Karpas-422 (cell line): ENCODE measurements around the gene KIR2DL4. TPM values are rescaled to one million over a fixed set of nuclear protein-coding genes. Genes with fewer than 3 reads are reported as not detected.
"Not testable (repeated sequence)": the region's sequence is repeated elsewhere in the genome, so short reads cannot be mapped to it uniquely, and the experiment has no call there.

Experiments used
- DNase-seq: peaks from one replicate; pipeline ENCODE4 v3.0.0-alpha.2; 2015
- H2AFZ ChIP-seq: fragments of 200-600 bp; sonication (generic); 2 replicates; pipeline ENCODE4 v1.6.1; 2014; ENCODE audit warnings: antibody characterized with exemption, low read length, mixed read lengths
- H3K27ac ChIP-seq: fragments of 200-600 bp; sonication (generic); 2 replicates; pipeline ENCODE4 v1.5.1; 2014; ENCODE audit warnings: mild to moderate bottlenecking, low read length, moderate library complexity
- H3K27me3 ChIP-seq: fragments of 200-600 bp; sonication (generic); 2 replicates; pipeline ENCODE4 v1.6.1; 2014; ENCODE audit warnings: low read length, mixed read lengths
- H3K36me3 ChIP-seq: fragments of 200-600 bp; sonication (generic); 2 replicates; pipeline ENCODE4 v1.6.1; 2014; ENCODE audit warnings: low read length, mixed read lengths; ENCODE audit not compliant: insufficient read depth
- H3K4me1 ChIP-seq: fragments of 200-600 bp; sonication (generic); 2 replicates; pipeline ENCODE4 v1.6.1; 2014; ENCODE audit warnings: mild to moderate bottlenecking, low read length, mixed read lengths
- H3K4me2 ChIP-seq: fragments of 200-600 bp; sonication (generic); 2 replicates; pipeline ENCODE4 v1.6.1; 2014; ENCODE audit warnings: low read length, low read depth, mild to moderate bottlenecking; ENCODE audit not compliant: poor library complexity, severe bottlenecking
- H3K4me3 ChIP-seq: fragments of 200-600 bp; sonication (generic); 2 replicates; pipeline ENCODE4 v1.5.1; 2014; ENCODE audit warnings: mild to moderate bottlenecking, antibody characterized with exemption, low read length, mixed read lengths
- H3K79me2 ChIP-seq: fragments of 200-600 bp; sonication (generic); 2 replicates; pipeline ENCODE4 v1.6.1; 2014; ENCODE audit warnings: mild to moderate bottlenecking, low read length, mixed read lengths
- H3K9ac ChIP-seq: fragments of 200-600 bp; sonication (generic); 2 replicates; pipeline ENCODE4 v1.6.0; 2014; ENCODE audit warnings: low read length
- H3K9me2 ChIP-seq: fragments of 200-600 bp; sonication (generic), shearing (Covaris generic); replicated peaks from 2 replicates; pipeline ENCODE4 v1.6.0; 2014; ENCODE audit warnings: mild to moderate bottlenecking, low read length, moderate library complexity; ENCODE audit not compliant: insufficient read depth
- H3K9me3 ChIP-seq: fragments of 300-700, 200-600 bp; sonication (generic); 2 replicates; pipeline ENCODE4 v1.6.1; 2014; ENCODE audit warnings: low read length, mixed read lengths
- H4K20me1 ChIP-seq: fragments of 200-600 bp; sonication (generic); 2 replicates; pipeline ENCODE4 v1.6.1; 2014; ENCODE audit warnings: mild to moderate bottlenecking, antibody characterized with exemption, low read length, low read depth; ENCODE audit not compliant: insufficient read depth
- total RNA-seq: library from RNA; depleted of rRNA; stranded (reverse); fragments of >200 nt; shearing (Covaris generic); gene quantifications from 2 replicates; pipeline ENCODE4 v1.2.3, GENCODE V29; 2014; ENCODE audit warnings: low replicate concordance; rRNA removed

The KIR2DL4 gene
- total RNA-seq: not detected in 2 replicates

- no peak within 1 kb of the TSS for H2AFZ ChIP-seq
- H3K27me3 ChIP-seq: no peaks in the 10 kb centered on the region
- no peaks in the 10 kb centered on the region for H3K9me2 ChIP-seq
- no peaks in the 10 kb centered on the region for H3K79me2 ChIP-seq
- H4K20me1 ChIP-seq: no peaks in the 10 kb centered on the region
- no peak within 1 kb of the TSS for H3K4me2 ChIP-seq
- no peak within 1 kb of the TSS for H3K27ac ChIP-seq
- DNase-seq: no peak
- H3K9me3 ChIP-seq: no peaks in the 10 kb centered on the region
- H3K9ac ChIP-seq: no peak within 1 kb of the TSS
- no peaks in the 10 kb centered on the region for H3K36me3 ChIP-seq
- no peaks in the 10 kb centered on the region for H3K4me1 ChIP-seq
- H3K4me3 ChIP-seq: no peak within 1 kb of the TSS
Measured at GRCh38 chr19:54803410-54803809, at the start of gene KIR2DL4. Gene KIR2DL4, plus strand, starts transcription at chr19:54803610. Its CDS starts 42 bp downstream, at chr19:54803652.

DNA sequence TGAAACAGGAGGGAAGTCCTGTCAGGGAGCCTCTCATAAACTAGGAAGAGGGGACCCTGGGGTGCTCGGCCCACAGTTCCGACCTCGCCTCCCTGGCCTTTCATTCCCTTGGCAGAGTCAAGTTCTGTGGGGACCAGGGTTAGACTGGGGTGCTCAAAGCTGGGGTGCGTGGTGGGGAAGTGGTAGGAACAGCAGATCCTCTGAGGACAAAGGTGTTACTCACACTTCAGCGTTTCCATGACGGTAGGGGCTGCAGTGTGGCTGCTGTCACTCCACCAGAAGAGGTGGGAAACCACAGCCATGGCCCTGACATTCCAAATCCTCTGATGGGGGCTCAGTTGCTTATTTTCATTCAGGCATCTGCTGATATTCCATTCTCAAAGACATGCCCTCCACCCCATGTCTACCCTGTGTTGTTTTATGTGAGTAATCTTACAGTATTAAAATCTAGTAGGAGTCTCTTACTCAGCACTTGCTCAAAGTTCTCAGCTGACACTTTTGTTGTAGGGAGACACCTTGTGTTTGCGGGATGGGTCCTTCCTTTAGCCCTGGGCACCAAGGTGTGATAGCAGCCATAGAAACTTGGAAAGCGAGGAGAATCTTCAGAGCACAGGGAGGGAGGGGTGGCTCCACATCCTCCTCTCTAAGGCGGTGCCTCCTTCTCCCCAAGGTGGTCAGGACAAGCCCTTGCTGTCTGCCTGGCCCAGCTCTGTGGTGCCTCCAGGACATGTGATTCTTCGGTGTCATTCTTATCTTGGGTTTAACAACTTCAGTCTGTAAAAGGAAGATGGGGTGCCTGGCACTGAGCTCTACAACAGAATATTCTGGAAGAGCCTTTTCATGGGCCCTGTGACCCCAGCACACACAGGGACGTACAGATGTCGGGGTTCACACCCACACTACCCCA lies 47.0 kb upstream of the KIR2DL4 start:
- not testable (repeated sequence) for H3K4me3 ChIP-seq, H2AFZ ChIP-seq, H4K20me1 ChIP-seq, H3K27me3 ChIP-seq, H3K4me2 ChIP-seq, H3K4me1 ChIP-seq, H3K79me2 ChIP-seq, H3K9me2 ChIP-seq, H3K9ac ChIP-seq, H3K9me3 ChIP-seq, H3K36me3 ChIP-seq, DNase-seq, H3K27ac ChIP-seq

GRCh38 chr19:54758577-54758976 lies 44.8 kb upstream of the KIR2DL4 start:
- H3K4me1 ChIP-seq, H3K9me3 ChIP-seq, H3K79me2 ChIP-seq, H3K4me3 ChIP-seq, H3K36me3 ChIP-seq, H3K27me3 ChIP-seq, H2AFZ ChIP-seq, H3K4me2 ChIP-seq, H4K20me1 ChIP-seq, H3K9me2 ChIP-seq, H3K27ac ChIP-seq, H3K9ac ChIP-seq, DNase-seq: not testable (repeated sequence)

GRCh38 chr19:54764219-54764618 lies 39.2 kb upstream of the KIR2DL4 start:
- not testable (repeated sequence) for H3K9me2 ChIP-seq, H2AFZ ChIP-seq, H3K4me1 ChIP-seq, H3K27me3 ChIP-seq, H3K4me3 ChIP-seq, DNase-seq, H3K4me2 ChIP-seq, H3K36me3 ChIP-seq, H3K79me2 ChIP-seq, H3K27ac ChIP-seq, H3K9me3 ChIP-seq, H3K9ac ChIP-seq, H4K20me1 ChIP-seq

- not testable (repeated sequence) for H3K36me3 ChIP-seq, H4K20me1 ChIP-seq, H3K9ac ChIP-seq, H3K27me3 ChIP-seq, H2AFZ ChIP-seq, DNase-seq, H3K4me2 ChIP-seq, H3K79me2 ChIP-seq, H3K9me2 ChIP-seq, H3K27ac ChIP-seq, H3K4me3 ChIP-seq, H3K9me3 ChIP-seq, H3K4me1 ChIP-seq
Measured at GRCh38 chr19:54766464-54766863, 36.9 kb upstream of the KIR2DL4 start.

DNA sequence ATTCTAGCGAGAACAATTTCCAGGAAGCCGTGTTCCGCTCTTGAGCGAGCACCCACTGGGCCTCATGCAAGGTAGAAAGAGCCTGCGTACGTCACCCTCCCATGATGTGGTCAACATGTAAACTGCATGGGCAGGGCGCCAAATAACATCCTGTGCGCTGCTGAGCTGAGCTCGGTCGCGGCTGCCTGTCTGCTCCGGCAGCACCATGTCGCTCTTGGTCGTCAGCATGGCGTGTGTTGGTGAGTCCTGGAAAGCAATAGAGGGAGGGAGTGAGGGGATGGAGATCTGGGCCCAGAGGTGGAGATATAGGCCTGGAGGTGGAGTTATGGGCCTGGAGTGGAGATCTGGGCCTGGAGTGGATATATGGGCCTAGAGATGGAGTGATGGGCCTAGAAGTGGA lies 33.8 kb upstream of the KIR2DL4 start, which contains the start of gene KIR2DL1:
TSS of gene KIR2DL1 (plus strand) at position 148 of the 400 bp plus-strand sequence. CDS start at position 206, 58 bp downstream.
- DNase-seq, H3K4me1 ChIP-seq, H2AFZ ChIP-seq, H3K36me3 ChIP-seq, H3K27ac ChIP-seq, H3K9me2 ChIP-seq, H4K20me1 ChIP-seq, H3K9me3 ChIP-seq, H3K4me2 ChIP-seq, H3K27me3 ChIP-seq, H3K79me2 ChIP-seq, H3K9ac ChIP-seq, H3K4me3 ChIP-seq: not testable (repeated sequence)

DNA sequence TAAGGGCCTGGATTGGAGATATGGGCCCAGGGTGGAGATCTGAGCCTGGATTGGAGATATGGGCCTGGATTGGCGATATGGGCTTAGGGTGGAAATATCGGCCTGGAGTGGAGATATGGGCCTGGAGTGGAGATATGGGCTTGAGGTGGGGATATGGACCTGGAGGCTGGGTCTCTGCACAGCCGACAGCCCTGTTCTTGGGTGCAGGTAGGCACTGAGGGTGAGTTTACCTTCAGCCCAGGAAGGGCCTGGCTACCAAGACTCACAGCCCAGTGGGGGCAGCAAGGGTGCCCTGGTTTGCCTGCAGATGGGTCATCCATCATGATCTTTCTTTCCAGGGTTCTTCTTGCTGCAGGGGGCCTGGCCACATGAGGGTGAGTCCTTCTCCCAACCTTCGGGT lies 32.9 kb upstream of the KIR2DL4 start:
- not testable (repeated sequence) for H3K4me2 ChIP-seq, DNase-seq, H3K27me3 ChIP-seq, H2AFZ ChIP-seq, H3K4me1 ChIP-seq, H3K9me2 ChIP-seq, H3K9me3 ChIP-seq, H3K4me3 ChIP-seq, H4K20me1 ChIP-seq, H3K79me2 ChIP-seq, H3K27ac ChIP-seq, H3K9ac ChIP-seq, H3K36me3 ChIP-seq

- H3K36me3 ChIP-seq, H3K79me2 ChIP-seq, H3K27ac ChIP-seq, H3K4me3 ChIP-seq, H4K20me1 ChIP-seq, H3K27me3 ChIP-seq, H2AFZ ChIP-seq, H3K9me3 ChIP-seq, H3K4me2 ChIP-seq, H3K9me2 ChIP-seq, H3K4me1 ChIP-seq, DNase-seq, H3K9ac ChIP-seq: not testable (repeated sequence)
Measured at GRCh38 chr19:54771018-54771960, 32.1 kb upstream of the KIR2DL4 start.
